Endometrial microvascular endothelial cells (primary cell): ENCODE data around the gene PTPN6. TPM values are rescaled to one million over a fixed set of nuclear protein-coding genes. Genes with fewer than 3 reads are reported as not detected.

Source experiments
- in situ Hi-C: cut with HindIII; loops from 2 replicates; pipeline ENCODE4 v1.10.0; 2017; ENCODE audit warnings: low sequenced_read_pairs, low pct_unique_long_range_greater_than_20kb; ENCODE audit errors: inconsistent ontology term
- total RNA-seq: library from RNA; depleted of rRNA; stranded (reverse); fragments of >200 nt; gene quantifications from one replicate; pipeline ENCODE4 v1.2.3, GENCODE V29; 2015; ENCODE audit errors: inconsistent ontology term

PTPN6 gene
- total RNA-seq, 1 donor from 2014 or later = 0.09 TPM

DNA sequence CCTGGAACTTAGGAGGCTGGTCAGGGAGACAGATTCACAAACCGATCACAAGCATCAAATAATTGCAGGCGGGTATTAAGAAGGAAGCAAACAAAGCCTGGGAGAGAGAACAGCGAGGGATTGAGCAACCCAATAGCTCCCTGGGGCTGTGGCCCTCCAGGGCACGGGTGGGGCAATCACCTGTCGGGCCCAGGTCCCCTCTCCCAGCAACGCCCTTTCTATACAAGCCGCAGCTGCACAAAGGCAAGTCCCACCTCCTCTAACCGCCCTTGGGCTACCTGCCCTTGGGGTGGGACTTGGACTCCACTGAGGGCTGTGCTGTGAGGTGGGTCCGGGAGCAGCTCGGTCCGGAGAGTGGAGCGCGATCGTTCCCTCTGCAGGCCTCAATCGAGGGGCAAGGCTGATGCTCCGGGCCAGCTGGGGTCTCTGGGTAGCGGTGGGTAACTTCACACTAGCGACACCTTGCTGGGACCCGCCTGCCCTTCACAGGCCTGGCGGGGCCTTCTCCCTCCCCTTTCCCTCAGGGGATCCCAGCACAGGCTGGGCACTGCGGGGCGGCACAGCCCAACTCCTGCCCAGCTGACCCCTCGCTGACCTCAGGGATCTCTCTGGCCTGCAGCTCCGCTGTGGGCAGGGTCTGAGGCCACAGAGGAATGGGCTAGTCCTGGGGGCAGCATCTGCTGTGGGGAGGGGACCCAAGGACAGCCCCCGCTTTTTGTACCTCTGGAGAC lies 11.3 kb downstream of the PTPN6 start:
- in situ Hi-C loops = no loop called here

DNA sequence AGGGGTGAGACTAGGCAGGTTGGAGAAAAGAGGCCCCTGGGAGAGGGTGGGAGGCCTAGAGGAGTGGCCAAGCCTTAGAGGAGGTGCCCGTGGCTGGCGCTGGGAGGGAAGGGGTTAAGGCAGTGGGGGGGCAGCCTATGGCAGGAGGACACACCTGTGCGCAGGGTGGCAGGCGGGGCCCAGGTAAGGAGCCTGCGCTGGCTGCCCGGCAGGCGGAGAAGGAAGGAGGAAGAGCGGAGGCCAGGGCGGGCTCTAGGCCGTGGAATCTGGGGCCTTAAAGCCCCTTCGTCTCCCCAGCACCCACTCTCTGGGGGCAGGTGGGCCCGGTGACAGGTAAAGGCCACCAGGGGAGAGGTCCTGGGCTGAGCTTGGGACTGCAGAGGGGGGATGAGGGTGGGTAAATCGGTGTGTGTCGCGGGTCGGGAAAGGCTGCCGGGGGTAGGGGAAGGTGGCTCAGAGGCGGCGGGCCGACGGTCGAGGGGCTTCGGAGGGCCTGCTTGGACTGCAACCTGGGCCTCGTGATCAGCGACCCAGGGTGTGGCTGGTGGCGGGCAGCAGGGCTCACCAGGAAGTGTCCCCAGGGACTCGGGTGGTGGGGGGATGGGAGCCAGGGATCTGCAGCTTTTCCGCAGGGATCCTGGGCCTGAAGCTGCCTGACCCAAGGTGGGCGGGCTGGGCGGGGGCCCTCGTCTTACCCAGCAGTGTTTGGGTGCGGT lies 12.0 kb downstream of the PTPN6 start:
- in situ Hi-C loops = no loop called here

- in situ Hi-C loops = no loop called here
Measured at GRCh38 chr12:6963791-6964413, 12.7 kb downstream of the PTPN6 start.

DNA sequence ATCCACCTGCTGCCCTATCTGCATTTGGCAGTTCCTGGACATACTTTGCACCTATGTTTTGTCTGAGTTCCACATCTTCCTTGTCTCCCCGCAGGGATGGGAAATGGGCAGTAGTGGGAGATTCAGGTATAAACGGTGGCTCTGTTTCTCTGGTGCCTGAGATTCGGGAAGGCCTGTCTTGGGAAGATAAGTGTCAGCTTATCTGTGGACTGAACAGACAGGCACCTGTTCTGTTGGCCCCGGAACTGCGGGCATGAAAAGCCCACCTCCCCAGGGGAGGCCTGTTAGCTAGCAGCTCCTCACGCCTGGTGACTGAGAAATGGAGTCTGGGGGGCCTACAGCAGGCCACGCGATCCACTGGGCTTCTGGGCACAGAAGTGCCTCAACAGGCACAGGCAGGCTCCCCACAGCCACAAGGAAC lies 13.5 kb downstream of the PTPN6 start:
- in situ Hi-C loops = no loop called here

DNA sequence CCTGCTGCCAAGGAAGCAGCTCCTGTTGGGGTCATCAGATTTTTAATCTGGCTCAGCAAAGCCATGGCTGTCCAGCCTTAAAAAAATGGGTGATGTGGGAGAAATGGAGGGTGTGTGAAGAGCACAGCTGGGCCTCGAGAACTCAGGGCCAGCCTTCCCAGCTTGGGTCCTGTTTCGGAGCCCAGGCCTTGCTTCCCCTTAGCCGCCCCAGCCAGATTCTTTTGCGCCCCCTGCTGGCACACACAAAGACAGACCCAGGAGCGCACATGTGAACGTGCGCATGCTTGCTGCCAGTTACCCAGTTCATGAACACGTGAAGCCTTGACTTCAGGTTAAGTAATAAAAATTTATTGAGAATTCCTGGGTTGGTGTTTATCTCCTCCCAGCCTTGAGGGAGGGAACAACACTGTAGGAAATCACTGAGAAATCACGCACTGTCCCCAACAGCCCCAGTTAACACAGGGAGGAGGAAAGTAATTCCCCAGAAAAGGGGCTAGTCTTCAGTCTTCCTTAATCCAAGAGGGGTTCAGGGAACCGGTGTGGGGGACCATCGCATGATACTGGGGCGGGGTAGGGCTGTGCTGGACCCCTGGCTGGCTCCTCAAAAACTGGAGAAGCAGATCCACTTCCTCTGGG lies 14.0 kb downstream of the PTPN6 start:
- in situ Hi-C loops = no loop called here

- in situ Hi-C loops = no loop called here
Measured at GRCh38 chr12:6965714-6966113, 14.6 kb downstream of the PTPN6 start.

DNA sequence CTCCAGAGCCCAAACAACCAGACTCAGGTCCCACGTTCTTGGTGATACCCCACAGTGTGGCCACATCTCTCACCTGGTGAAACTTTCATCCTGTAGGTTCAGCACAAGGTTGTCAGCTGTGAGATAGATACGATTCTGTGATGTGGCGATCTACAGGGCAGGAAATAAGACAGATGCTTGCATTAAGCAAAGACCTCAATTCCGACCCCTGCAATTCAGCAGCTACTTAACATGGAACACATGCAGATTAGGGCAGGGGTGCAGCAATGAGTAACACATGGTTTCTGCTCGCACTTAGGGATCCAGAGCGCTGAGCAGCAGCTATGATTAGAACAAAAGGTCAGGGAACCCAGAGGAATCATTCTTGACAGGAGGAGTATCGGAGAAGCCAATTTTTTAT lies 15.2 kb downstream of the PTPN6 start:
- in situ Hi-C loops = no loop called here

DNA sequence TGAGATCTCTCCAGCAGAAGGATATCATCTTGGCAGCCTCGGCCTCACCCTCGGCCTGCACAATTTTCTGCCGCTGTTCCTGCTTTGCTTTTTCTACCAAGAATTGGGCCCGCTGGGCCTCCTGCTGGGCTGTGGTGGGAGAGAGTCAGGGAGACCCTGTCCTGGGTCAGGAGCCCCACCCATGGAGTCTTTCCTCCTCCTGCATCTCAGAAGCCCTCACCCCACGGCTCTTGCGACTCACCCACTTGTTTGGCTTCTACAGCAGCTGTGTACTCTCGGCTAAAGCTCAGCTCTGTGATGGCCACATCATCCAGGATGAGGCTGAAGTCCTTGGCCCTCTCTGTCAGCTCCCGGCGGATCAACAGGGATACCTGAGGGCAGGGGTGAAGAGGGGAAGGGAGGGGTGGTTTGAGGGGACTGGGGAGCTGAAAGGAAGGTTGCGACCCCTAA lies 16.5 kb downstream of the PTPN6 start:
- in situ Hi-C loops = no loop called here

DNA sequence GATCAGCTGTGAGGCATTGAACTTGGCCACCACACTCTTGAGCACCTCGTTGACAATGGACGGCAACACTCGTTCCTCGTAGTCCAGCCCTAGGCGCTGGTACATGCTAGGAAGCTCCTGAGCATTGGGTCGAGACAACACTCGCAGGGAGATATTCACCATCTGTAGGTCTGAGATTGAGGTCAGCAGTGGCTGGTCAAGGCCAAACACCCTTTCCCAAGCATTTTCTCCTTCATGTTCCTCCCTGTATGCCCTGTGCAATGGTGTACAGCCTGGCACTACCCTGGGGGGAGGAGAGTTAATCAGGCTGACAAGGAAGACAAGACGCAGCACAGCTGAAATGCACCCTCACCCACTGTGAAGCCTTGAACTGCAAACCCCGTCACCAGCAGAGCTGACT lies 17.3 kb downstream of the PTPN6 start:
- in situ Hi-C loops = no loop called here

DNA sequence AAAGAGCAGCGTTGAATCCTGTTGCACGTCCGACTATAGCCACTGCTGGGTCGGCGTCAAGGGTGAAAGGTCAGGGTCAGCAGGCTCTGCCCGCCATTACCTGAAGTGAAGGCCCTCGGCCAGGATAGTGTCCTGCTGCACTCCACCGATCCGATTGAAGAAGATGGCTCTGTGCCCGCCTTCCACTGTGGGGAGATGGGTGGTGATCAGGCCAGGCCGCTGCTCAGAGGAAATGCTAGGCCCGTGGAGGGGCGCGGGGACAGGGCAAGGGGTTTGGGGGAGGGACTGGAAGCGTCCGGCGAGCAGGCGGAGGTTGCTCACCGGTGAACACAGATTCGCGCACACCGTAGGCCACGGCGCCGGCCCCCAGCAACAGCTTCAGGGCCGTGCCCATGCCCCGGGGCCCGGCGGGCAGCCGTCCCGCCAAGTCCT lies 19.0 kb downstream of the PTPN6 start:
- in situ Hi-C loops = no loop called here

- in situ Hi-C loops = no loop called here
Measured at GRCh38 chr12:6974180-6974579, 23.0 kb downstream of the PTPN6 start.

DNA sequence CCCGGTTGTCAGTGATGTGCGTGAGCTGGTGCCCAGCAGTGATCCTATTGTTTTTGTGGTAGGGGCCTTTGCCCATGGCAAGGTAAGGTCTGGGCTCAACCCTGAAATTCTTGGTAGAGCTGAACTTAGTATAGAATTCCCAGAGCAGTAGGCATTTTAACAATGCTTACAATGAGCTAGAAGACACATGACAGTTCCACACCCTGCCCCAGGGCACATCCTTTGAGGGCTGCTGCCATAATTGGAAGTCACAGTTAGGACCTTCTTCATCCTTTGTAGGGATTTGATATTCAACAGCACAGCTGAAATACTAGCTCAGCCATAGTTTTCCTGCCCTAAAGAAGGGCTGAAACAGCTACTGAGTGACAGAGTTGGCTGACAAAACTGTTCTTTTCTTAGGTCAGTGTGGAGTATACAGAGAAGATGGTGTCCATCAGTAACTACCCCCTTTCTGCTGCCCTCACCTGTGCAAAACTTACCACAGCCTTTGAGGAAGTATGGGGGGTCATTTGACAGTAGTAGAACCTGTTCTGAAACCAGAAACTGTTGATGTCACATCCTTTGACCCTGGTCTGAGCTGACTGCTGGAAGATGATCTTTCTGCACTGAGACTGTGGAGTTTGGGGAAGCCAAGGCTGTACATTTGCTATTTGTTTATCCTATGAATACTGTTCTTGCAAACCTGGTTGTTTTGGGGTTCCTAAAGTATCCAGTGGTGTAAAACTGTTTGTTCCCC lies 24.3 kb downstream of the PTPN6 start:
- in situ Hi-C loops = no loop called here

DNA sequence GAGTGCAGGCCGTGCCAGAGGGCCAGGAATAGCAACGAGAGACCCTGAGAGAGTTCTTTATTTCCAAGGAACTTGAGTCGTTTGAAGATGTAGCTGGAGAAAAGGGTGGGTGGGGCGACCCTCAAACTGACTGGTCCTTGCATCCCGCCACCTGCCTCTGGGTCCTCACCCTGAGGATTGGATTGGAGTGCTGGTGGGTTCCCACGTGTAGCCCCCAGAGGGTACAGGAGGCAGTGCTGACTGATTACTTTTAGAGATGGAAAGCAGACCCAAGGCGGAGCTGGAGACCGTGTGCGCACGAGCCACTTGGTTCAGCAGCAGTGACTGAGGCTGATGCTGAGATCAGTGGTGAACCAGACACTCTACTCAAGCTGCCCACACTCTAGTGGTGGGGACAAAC lies 26.5 kb downstream of the PTPN6 start:
- in situ Hi-C loops = no loop called here

DNA sequence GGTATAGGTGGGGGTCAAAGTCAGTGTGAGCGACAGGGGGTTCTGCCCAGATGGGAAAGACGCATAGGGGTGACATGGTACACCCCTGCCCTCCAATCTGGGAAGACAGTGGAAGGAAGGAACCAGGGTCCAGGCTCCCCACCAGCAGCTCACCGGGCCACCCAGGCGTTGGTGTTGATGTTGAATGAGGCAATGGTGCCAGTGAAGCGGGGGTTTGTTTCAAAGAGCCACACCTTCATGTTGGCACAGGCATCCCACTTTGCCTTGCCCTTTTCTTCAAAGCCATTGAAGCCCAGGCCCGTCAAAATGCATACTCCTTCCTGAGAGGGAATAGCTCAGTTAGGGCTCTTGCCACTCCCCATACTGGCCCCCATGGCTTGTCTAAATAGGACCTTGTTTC lies 27.0 kb downstream of the PTPN6 start:
- in situ Hi-C loops = no loop called here

DNA sequence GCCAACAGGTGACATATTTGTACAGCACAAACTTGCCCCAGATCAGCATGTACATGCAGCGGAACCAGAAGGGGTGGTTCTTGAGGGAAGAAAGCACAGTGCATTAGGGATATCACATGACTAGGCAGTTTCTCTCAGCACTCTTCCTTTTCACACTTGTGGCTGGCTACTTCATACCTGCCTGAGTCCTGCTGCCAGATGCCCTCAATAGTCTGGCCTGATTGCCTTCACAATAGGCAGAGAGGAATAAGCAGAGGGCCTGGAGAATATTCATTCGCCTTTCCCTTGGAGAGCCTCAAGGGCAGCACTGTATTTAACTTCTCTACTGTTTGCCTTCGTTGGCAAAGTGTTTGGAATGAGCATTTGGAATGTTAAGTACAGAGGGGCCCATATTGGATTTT lies 27.5 kb downstream of the PTPN6 start:
- in situ Hi-C loops = no loop called here

- in situ Hi-C loops = no loop called here
Measured at GRCh38 chr12:6979021-6979420, 27.9 kb downstream of the PTPN6 start.

DNA sequence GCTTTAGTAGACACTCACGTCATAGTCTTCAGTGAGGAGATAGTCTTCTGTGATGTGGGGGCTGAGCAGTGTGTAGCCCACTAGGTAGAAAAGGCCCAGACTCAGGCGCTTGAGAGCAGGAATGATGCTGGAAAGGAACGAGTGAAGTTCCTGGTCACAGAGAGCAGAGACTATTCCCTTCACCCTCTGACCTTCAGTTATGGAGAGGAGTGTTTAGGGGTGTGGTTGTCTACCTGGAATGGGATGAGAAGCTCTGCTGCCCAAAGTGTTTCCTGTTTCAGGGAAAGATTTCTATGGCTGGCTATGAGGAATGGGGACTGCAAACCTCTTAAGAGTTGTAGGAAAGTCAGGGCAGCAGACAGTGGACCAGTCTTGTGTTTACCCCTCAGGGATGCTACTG lies 28.3 kb downstream of the PTPN6 start:
- in situ Hi-C loops = no loop called here

GRCh38 chr12:6980075-6980474 lies 28.9 kb downstream of the PTPN6 start:
- in situ Hi-C loops = no loop called here

GRCh38 chr12:6980740-6981139 lies 29.6 kb downstream of the PTPN6 start:
- in situ Hi-C loops = no loop called here
